IMR-90 (cell line): ENCODE data around the gene DYRK1B. TPM values are rescaled to one million over a fixed set of nuclear protein-coding genes. Genes with fewer than 3 reads are reported as not detected.

Experiments
- ATAC-seq: fragments of 200-7000 bp; cut with Tn5 transposase; 2 replicates; pipeline ENCODE4 v1.9.1; 2020; ENCODE audit warnings: low read depth, mild to moderate bottlenecking, moderate library complexity
- BruUV-seq: library from RNA; stranded (reverse); fragments of 400-500 nt; replicated peaks from 2 replicates; lab custom pipeline; 2021; lab: Mats Ljungman, UMichigan
- CTCF ChIA-PET: fragments of 300-600 bp; formaldehyde crosslinking; extraction: SDS; loops from one replicate; lab custom pipeline; 2021; ENCODE audit warnings: antibody characterized with exemption; lab: Yijun Ruan, JAX
- POLR2A ChIA-PET: fragments of 300-600 bp; sonication (Branson Sonifier 250); formaldehyde crosslinking; loops from one replicate; lab custom pipeline; 2022; ENCODE audit warnings: antibody characterized with exemption; ENCODE audit not compliant: unreplicated experiment; lab: Charles Lee
- DNase-seq: peaks from one replicate; pipeline ENCODE4 v3.0.0; 2013
- H2AFZ ChIP-seq: replicated peaks from 2 replicates; pipeline ENCODE3; 2013; ENCODE audit warnings: low read length, mild to moderate bottlenecking; ENCODE audit not compliant: poor library complexity
- H2AK5ac ChIP-seq: 2 replicates; pipeline ENCODE4 v1.6.1; 2013; ENCODE audit warnings: low read depth, low read length, inconsistent platforms
- H2AK9ac ChIP-seq: replicated peaks from 2 replicates; pipeline ENCODE3; 2013; ENCODE audit warnings: mild to moderate bottlenecking, low read depth, low read length, moderate library complexity; ENCODE audit not compliant: poor library complexity
- H2BK120ac ChIP-seq: 2 replicates; pipeline ENCODE4 v1.6.1; 2013; ENCODE audit warnings: low read depth, low read length, inconsistent platforms
- H2BK15ac ChIP-seq: 3 replicates; pipeline ENCODE4 v1.6.1; 2013; ENCODE audit warnings: low read depth, low read length, inconsistent platforms
- H2BK20ac ChIP-seq: 2 replicates; pipeline ENCODE4 v1.6.1; 2013; ENCODE audit warnings: low read depth, mild to moderate bottlenecking, inconsistent platforms, low read length, moderate library complexity
- H2BK5ac ChIP-seq: 2 replicates; pipeline ENCODE4 v1.6.1; 2013; ENCODE audit warnings: mild to moderate bottlenecking, low read depth, low read length, inconsistent platforms; ENCODE audit not compliant: poor library complexity, severe bottlenecking
- H3K14ac ChIP-seq: replicated peaks from 2 replicates; pipeline ENCODE4 v1.6.1; 2013; ENCODE audit warnings: low read depth, low read length, inconsistent platforms
- H3K18ac ChIP-seq: 2 replicates; pipeline ENCODE4 v1.6.1; 2013; ENCODE audit warnings: low read depth, low read length, control low read depth
- H3K23ac ChIP-seq: 2 replicates; pipeline ENCODE4 v1.6.1; 2013; ENCODE audit warnings: low read depth, low read length, inconsistent platforms
- H3K27ac ChIP-seq: 2 replicates; pipeline ENCODE4 v1.5.1; 2013; ENCODE audit warnings: mild to moderate bottlenecking, control low read depth, low read length; ENCODE audit not compliant: insufficient read depth
- H3K27me3 ChIP-seq: 2 replicates; pipeline ENCODE4 v1.6.1; 2013; ENCODE audit warnings: low read length; ENCODE audit not compliant: control insufficient read depth, insufficient read depth
- H3K36me3 ChIP-seq: 2 replicates; pipeline ENCODE4 v1.6.1; 2013; ENCODE audit warnings: low read length, mixed read lengths; ENCODE audit not compliant: control insufficient read depth, insufficient read depth
- H3K4ac ChIP-seq: 2 replicates; pipeline ENCODE4 v1.6.1; 2013; ENCODE audit warnings: low read depth, low read length, inconsistent platforms
- H3K4me1 ChIP-seq: 2 replicates; pipeline ENCODE4 v1.6.1; 2013; ENCODE audit warnings: low read length, mixed read lengths; ENCODE audit not compliant: control insufficient read depth, insufficient read depth
- H3K4me2 ChIP-seq: 2 replicates; pipeline ENCODE4 v1.6.1; 2013; ENCODE audit warnings: low read depth, mild to moderate bottlenecking, control low read depth, low read length, moderate library complexity
- H3K4me3 ChIP-seq: 2 replicates; pipeline ENCODE4 v1.5.1; 2013; ENCODE audit warnings: low read depth, mild to moderate bottlenecking, control low read depth, low read length, moderate library complexity; ENCODE audit not compliant: insufficient read depth
- H3K56ac ChIP-seq: 2 replicates; pipeline ENCODE4 v1.6.1; 2013; ENCODE audit warnings: low read length, inconsistent platforms; ENCODE audit not compliant: insufficient read depth; ENCODE audit errors: extremely low read depth
- H3K79me1 ChIP-seq, 2 experiments: 2 replicates each; pipeline ENCODE4 v1.6.1; 2013; ENCODE audit warnings: low read length in 2 of 2, inconsistent platforms in 1 of 2, low read depth in 1 of 2
- H3K9ac ChIP-seq: 2 replicates; pipeline ENCODE4 v1.6.1; 2013; ENCODE audit warnings: low read depth, low read length, control low read depth
- H3K9me1 ChIP-seq: 2 replicates; pipeline ENCODE4 v1.6.1; 2013; ENCODE audit warnings: low read length, inconsistent platforms; ENCODE audit not compliant: insufficient read depth
- H3K9me3 ChIP-seq: 2 replicates; pipeline ENCODE4 v1.6.1; 2013; ENCODE audit warnings: low read length; ENCODE audit not compliant: control insufficient read depth, insufficient read depth
- H4K20me1 ChIP-seq: 2 replicates; pipeline ENCODE4 v1.6.1; 2013; ENCODE audit warnings: low read length, inconsistent platforms; ENCODE audit not compliant: insufficient read depth
- H4K5ac ChIP-seq: 2 replicates; pipeline ENCODE4 v1.6.1; 2013; ENCODE audit warnings: mild to moderate bottlenecking, low read depth, low read length, control low read depth
- H4K8ac ChIP-seq, 2 experiments: 2 replicates each; pipeline ENCODE4 v1.6.1; 2013; ENCODE audit warnings: low read depth in 2 of 2, low read length in 2 of 2, control low read depth in 1 of 2, inconsistent platforms in 1 of 2
- H4K91ac ChIP-seq: 2 replicates; pipeline ENCODE4 v1.6.1; 2013; ENCODE audit warnings: low read depth, low read length, inconsistent platforms; ENCODE audit not compliant: insufficient read depth
- BHLHE40 ChIP-seq: fragments of 150-350 bp; IDR thresholded peaks from 2 replicates; pipeline ENCODE4 v1.6.1; 2016; ENCODE audit warnings: mild to moderate bottlenecking, low read depth, low read length
- CEBPB ChIP-seq: IDR thresholded peaks from 2 replicates; pipeline ENCODE4 v1.6.1; 2012; ENCODE audit warnings: low read depth, low read length, improper control_type of control experiment
- CHD1 ChIP-seq: IDR thresholded peaks from 2 replicates; pipeline ENCODE4 v1.6.1; 2012; ENCODE audit warnings: low read depth, low read length, improper control_type of control experiment
- CTCF ChIP-seq: conservative IDR thresholded peaks from 2 replicates; pipeline ENCODE4 v1.5.1; 2012; ENCODE audit warnings: mild to moderate bottlenecking, low read depth, low read length, improper control_type of control experiment
- ELK1 ChIP-seq: fragments of 150-350 bp; IDR thresholded peaks from 2 replicates; pipeline ENCODE4 v1.6.1; 2016; ENCODE audit warnings: low read depth, mild to moderate bottlenecking, low read length, moderate library complexity, borderline replicate concordance
- FOS ChIP-seq: fragments of 150-350 bp; IDR thresholded peaks from 2 replicates; pipeline ENCODE4 v1.6.1; 2016; ENCODE audit warnings: low read depth, low read length
- MAFK ChIP-seq: IDR thresholded peaks from 2 replicates; pipeline ENCODE4 v1.6.1; 2012; ENCODE audit warnings: low read depth, low read length, improper control_type of control experiment
- MAZ ChIP-seq: IDR thresholded peaks from 2 replicates; pipeline ENCODE4 v1.6.1; 2012; ENCODE audit warnings: low read depth, mild to moderate bottlenecking, low read length, improper control_type of control experiment, moderate library complexity, borderline replicate concordance
- MXI1 ChIP-seq: IDR thresholded peaks from 2 replicates; pipeline ENCODE4 v1.6.1; 2012; ENCODE audit warnings: low read depth, mild to moderate bottlenecking, low read length, moderate library complexity, borderline replicate concordance
- NFE2L2 ChIP-seq: fragments of 150-350 bp; IDR thresholded peaks from 2 replicates; pipeline ENCODE4 v1.6.1; 2016; ENCODE audit warnings: low read depth, mild to moderate bottlenecking, low read length
- POLR2A ChIP-seq: IDR thresholded peaks from 2 replicates; pipeline ENCODE4 v1.6.1; 2012; ENCODE audit warnings: mild to moderate bottlenecking, low read depth, low read length
- RAD21 ChIP-seq: IDR thresholded peaks from 2 replicates; pipeline ENCODE4 v1.6.1; 2012; ENCODE audit warnings: low read length, improper control_type of control experiment
- RCOR1 ChIP-seq: IDR thresholded peaks from 2 replicates; pipeline ENCODE4 v1.6.1; 2012; ENCODE audit warnings: mild to moderate bottlenecking, low read length, improper control_type of control experiment; ENCODE audit not compliant: insufficient replicate concordance
- RFX5 ChIP-seq: IDR thresholded peaks from 2 replicates; pipeline ENCODE4 v1.8.0; 2012; ENCODE audit warnings: low read depth, mild to moderate bottlenecking, low read length, moderate library complexity
- SMC3 ChIP-seq: fragments of 150-350 bp; IDR thresholded peaks from 2 replicates; pipeline ENCODE4 v1.6.1; 2016; ENCODE audit warnings: low read depth, mild to moderate bottlenecking, antibody characterized with exemption, low read length, moderate library complexity
- USF2 ChIP-seq: fragments of 150-350 bp; IDR thresholded peaks from 2 replicates; pipeline ENCODE4 v1.6.1; 2017; ENCODE audit warnings: mild to moderate bottlenecking, antibody characterized with exemption, low read length, low read depth
- WGBS, 2 experiments: methylation state at CpG; one replicate each; pipeline versions ENCODE4 v1.1.5 to v1.1.7; 2013; ENCODE audit warnings: missing lambda C conversion rate in 2 of 2; ENCODE audit not compliant: insufficient read length in 1 of 2; ENCODE audit errors: extremely low coverage in 2 of 2; 5-methylcytosine and 5-hydroxymethylcytosine counted together
- dilution Hi-C: fragments of 300-500 bp; cut with HindIII; formaldehyde crosslinking; loops from one replicate; pipeline ENCODE4 v1.14.3; 2018; ENCODE audit warnings: low sequenced_read_pairs; ENCODE audit not compliant: unreplicated experiment
- in situ Hi-C: fragments of 300-500 bp; cut with MboI; formaldehyde crosslinking; loops from 3 replicates; pipeline ENCODE4 v1.14.3; 2019; ENCODE audit warnings: low sequenced_read_pairs, inconsistent platforms, mixed read lengths
- intact Hi-C: fragments of 100-400 bp; cut with micrococcal nuclease; formaldehyde crosslinking; loops from 2 replicates; pipeline ENCODE4 v1.10.0; 2022
- polyA plus RNA-seq, 3 experiments: library from polyadenylated mRNA; depleted of rRNA; stranded (reverse); fragments of >200 nt; gene quantifications; 2 replicates each; pipeline ENCODE4 v1.2.3, GENCODE V29; 2012; ENCODE audit warnings: low replicate concordance in 1 of 3
- total RNA-seq: library from RNA; depleted of rRNA; stranded (reverse); fragments of >200 nt; gene quantifications from 2 replicates; pipeline ENCODE4 v1.2.3, GENCODE V29; 2012

Gene DYRK1B
- total and polyA plus RNA-seq, 2 of the 4 experiments (the other 2 are of a cell fraction): 2.7 to 11.4 TPM

- no peak overlapping the region for H3K23ac ChIP-seq
- H3K36me3 ChIP-seq: no peaks in the 10 kb centered on the region
- ChIA-PET CTCF (no interaction called here), POLR2A (no interaction called here)
- in situ Hi-C loops: no loop called here
- BruUV-seq: no TSS peak
- no peak overlapping the region for H4K8ac ChIP-seq
- no peak overlapping the region for H2BK120ac ChIP-seq
- intact Hi-C loops: no loop called here
- TF ChIP-seq POLR2A (no peak), CTCF (no peak), MAFK (no peak), RCOR1 (no peak), RFX5 (no peak), USF2 (no peak), MXI1 (no peak), BHLHE40 (no peak), CEBPB (no peak), CHD1 (no peak), SMC3 (no peak), NFE2L2 (no peak), RAD21 (no peak), MAZ (no peak), ELK1 (no peak), FOS (no peak)
- H3K9ac ChIP-seq: no peak overlapping the region
- H3K9me1 ChIP-seq: no peaks in the 10 kb centered on the region
- H3K14ac ChIP-seq: no peak overlapping the region
- H4K91ac ChIP-seq: no peak overlapping the region
- no peaks in the 10 kb centered on the region for H4K20me1 ChIP-seq
- no peak overlapping the region for H3K4me3 ChIP-seq
- no peak overlapping the region for H3K4me2 ChIP-seq
- dilution Hi-C loops: no loop called here
- no peak overlapping the region for H2BK5ac ChIP-seq
- H3K56ac ChIP-seq: no peak overlapping the region
- no peak overlapping the region for H3K18ac ChIP-seq
- H2AK9ac ChIP-seq: no peak overlapping the region
- H3K27me3 ChIP-seq: peaks cover 5% of the 10 kb centered on the region
- WGBS, 2 experiments: no CpG with 5 or more reads among the region's 3 CpGs
- no peak overlapping the region for H3K4ac ChIP-seq
- DNase-seq (no peak), ATAC-seq (no peak)
- no peaks in the 10 kb centered on the region for H3K79me1 ChIP-seq
- no peak overlapping the region for H3K27ac ChIP-seq
- H3K4me1 ChIP-seq: no peaks in the 10 kb centered on the region
- no peak overlapping the region for H2BK15ac ChIP-seq
- no peak overlapping the region for H4K5ac ChIP-seq
- H2AFZ ChIP-seq: no peak overlapping the region
- H2BK20ac ChIP-seq: no peak overlapping the region
- no peaks in the 10 kb centered on the region for H3K9me3 ChIP-seq
- H2AK5ac ChIP-seq: no peak overlapping the region
Observed at GRCh38 chr19:39780894-39781293, 53.1 kb downstream of the DYRK1B start.
